A172 (cell line): ENCODE measurements around the gene DNAH11. TPM values are rescaled to one million over a fixed set of nuclear protein-coding genes. Genes with fewer than 3 reads are reported as not detected.
A peak's percentile ranks its signal among the peaks of the same experiment; 100 is the strongest.
"Not testable (repeated sequence)": the region's sequence is repeated elsewhere in the genome, so short reads cannot be mapped to it uniquely, and the experiment has no call there.

ENCODE experiments used
- DNase-seq: peaks from one replicate; pipeline ENCODE4 v3.0.0-alpha.2; 2015; ENCODE audit warnings: low spot score
- total RNA-seq: library from RNA; depleted of rRNA; stranded (reverse); fragments of >200 nt; shearing (Covaris generic); gene quantifications from 2 replicates; pipeline ENCODE4 v1.2.3, GENCODE V29; 2014

The DNAH11 gene
- total RNA-seq, 1 experiment from 2014 or later = 12.6 TPM

- DNase-seq = no peak
Observed at GRCh38 chr7:21771906-21772610, 229.2 kb downstream of the DNAH11 start.

GRCh38 chr7:21773326-21773725 lies 230.5 kb downstream of the DNAH11 start:
- no peak for DNase-seq

GRCh38 chr7:21777921-21778320 lies 235.1 kb downstream of the DNAH11 start:
- DNase-seq = no peak

GRCh38 chr7:21778953-21779352 lies 236.1 kb downstream of the DNAH11 start:
- no peak for DNase-seq

GRCh38 chr7:21782996-21783395 lies 240.2 kb downstream of the DNAH11 start:
- no peak for DNase-seq

GRCh38 chr7:21784989-21785388 lies 242.2 kb downstream of the DNAH11 start:
- DNase-seq = no peak

- DNase-seq = no peak
Observed at GRCh38 chr7:21805791-21806190, 263.0 kb downstream of the DNAH11 start.

- no peak for DNase-seq
Observed at GRCh38 chr7:21806388-21806787, 263.5 kb downstream of the DNAH11 start.

- DNase-seq = no peak
Observed at GRCh38 chr7:21819048-21819447, 276.2 kb downstream of the DNAH11 start.

- no peak for DNase-seq
Observed at GRCh38 chr7:21828841-21829240, 286.0 kb downstream of the DNAH11 start.

- no peak for DNase-seq
Observed at GRCh38 chr7:21829731-21830130, 286.9 kb downstream of the DNAH11 start.

GRCh38 chr7:21844742-21845141 lies 301.9 kb downstream of the DNAH11 start:
- DNase-seq = no peak

GRCh38 chr7:21850531-21851285 lies 307.9 kb downstream of the DNAH11 start:
- peak; percentile 93 for DNase-seq

GRCh38 chr7:21851559-21851967 lies 308.7 kb downstream of the DNAH11 start:
- no peak for DNase-seq

- DNase-seq = peak; percentile 80
Observed at GRCh38 chr7:21865631-21866204, 322.9 kb downstream of the DNAH11 start.

- DNase-seq = no peak
Observed at GRCh38 chr7:21866731-21867130, 323.9 kb downstream of the DNAH11 start.

- DNase-seq = no peak
Observed at GRCh38 chr7:21867226-21867625, 324.4 kb downstream of the DNAH11 start.

GRCh38 chr7:21867816-21868575 lies 325.2 kb downstream of the DNAH11 start:
- no peak for DNase-seq

- no peak for DNase-seq
Observed at GRCh38 chr7:21868576-21868850, 325.7 kb downstream of the DNAH11 start.

GRCh38 chr7:21869785-21870402 lies 327.1 kb downstream of the DNAH11 start:
- DNase-seq = peak; percentile 42

- no peak for DNase-seq
Observed at GRCh38 chr7:21883069-21883468, 340.2 kb downstream of the DNAH11 start.

GRCh38 chr7:21883501-21883900 lies 340.7 kb downstream of the DNAH11 start:
- not testable (repeated sequence) for DNase-seq
